DND-41 (cell line): ENCODE results near the gene NFASC.

Experiments used
- ATAC-seq: fragments of 200-7000 bp; cut with Tn5 transposase; 3 replicates; pipeline ENCODE4 v1.9.1; 2021; ENCODE audit warnings: low read depth; ENCODE audit not compliant: insufficient read depth
- DNase-seq: peaks from one replicate; pipeline ENCODE4 v3.0.0-alpha.2; 2020
- H2AFZ ChIP-seq: 2 replicates; pipeline ENCODE4 v1.6.0; 2012; ENCODE audit warnings: low read depth, low read length
- H3K27ac ChIP-seq: 2 replicates; pipeline ENCODE4 v1.5.1; 2012; ENCODE audit warnings: low read length, inconsistent platforms
- H3K27me3 ChIP-seq: fragments of 200-600 bp; sonication (generic); 2 replicates; pipeline ENCODE4 v1.6.0; 2012; ENCODE audit warnings: low read length, mild to moderate bottlenecking, inconsistent platforms; ENCODE audit not compliant: insufficient read depth, poor library complexity
- H3K36me3 ChIP-seq: 2 replicates; pipeline ENCODE4 v1.5.1; 2012; ENCODE audit warnings: low read length, inconsistent platforms; ENCODE audit not compliant: insufficient read depth
- H3K4me1 ChIP-seq: 2 replicates; pipeline ENCODE4 v1.5.1; 2012; ENCODE audit warnings: mild to moderate bottlenecking, low read length; ENCODE audit not compliant: insufficient read depth
- H3K4me2 ChIP-seq: 2 replicates; pipeline ENCODE4 v1.6.0; 2012; ENCODE audit warnings: mild to moderate bottlenecking, moderate library complexity, low read length, inconsistent platforms; ENCODE audit not compliant: insufficient read depth
- H3K4me3 ChIP-seq, 2 experiments: fragments of 200-600 bp in 1 of 2; shearing (Covaris generic) in 1 of 2; 2 replicates each; pipeline ENCODE4 v1.5.1; 2012 to 2016; ENCODE audit warnings: inconsistent platforms in 2 of 2, low read length in 2 of 2, mild to moderate bottlenecking in 2 of 2, low read depth in 1 of 2, moderate library complexity in 1 of 2
- H3K79me2 ChIP-seq: 2 replicates; pipeline ENCODE4 v1.6.0; 2012; ENCODE audit warnings: low read length, inconsistent platforms; ENCODE audit not compliant: insufficient read depth
- H3K9ac ChIP-seq: 2 replicates; pipeline ENCODE4 v1.6.0; 2012; ENCODE audit warnings: low read depth, mild to moderate bottlenecking, inconsistent platforms, low read length, moderate library complexity
- H3K9me3 ChIP-seq: 2 replicates; pipeline ENCODE4 v1.5.1; 2012; ENCODE audit warnings: low read length, moderate library complexity, mild to moderate bottlenecking, inconsistent platforms; ENCODE audit not compliant: insufficient read depth, severe bottlenecking
- H4K20me1 ChIP-seq: 2 replicates; pipeline ENCODE4 v1.6.0; 2012; ENCODE audit warnings: low read length; ENCODE audit not compliant: insufficient read depth
- CTCF ChIP-seq: IDR thresholded peaks from 2 replicates; pipeline ENCODE4 v1.5.1; 2012; ENCODE audit warnings: borderline replicate concordance, low read length, moderate library complexity, mild to moderate bottlenecking; ENCODE audit not compliant: poor library complexity, severe bottlenecking; ENCODE audit errors: extremely low read depth
- EZH2 ChIP-seq: IDR thresholded peaks from 3 replicates; pipeline ENCODE4 v1.6.1; 2012; ENCODE audit warnings: borderline replicate concordance, low read depth, mild to moderate bottlenecking, moderate library complexity, low read length, inconsistent platforms; ENCODE audit not compliant: severe bottlenecking

Gene NFASC

GRCh38 chr1:205042911-205043806 is 172.5 kb downstream of the NFASC start, which contains the start of gene CNTN2:
TSS of gene CNTN2 (plus strand) at chr1:205043212. CDS start at chr1:205053186, 9,974 bp downstream.
- no peak within 1 kb of the TSS for H3K27ac ChIP-seq
- no peaks in the 10 kb centered on the region for H3K79me2 ChIP-seq
- TF ChIP-seq EZH2 (no peak), CTCF (no peak)
- no peaks in the 10 kb centered on the region for H3K9me3 ChIP-seq
- H3K9ac ChIP-seq, result no peak within 1 kb of the TSS
- no peak for DNase-seq
- peaks cover 23% of the 10 kb centered on the region for H3K27me3 ChIP-seq
- no peaks in the 10 kb centered on the region for H3K4me1 ChIP-seq
- no peak within 1 kb of the TSS for H2AFZ ChIP-seq
- no peak within 1 kb of the TSS for H3K4me3 ChIP-seq
- no peak within 1 kb of the TSS for H3K4me2 ChIP-seq
- no peak for ATAC-seq
- no peaks in the 10 kb centered on the region for H3K36me3 ChIP-seq
- peaks cover 5% of the 10 kb centered on the region; the same call in 1 of the 2 replicates for H4K20me1 ChIP-seq

- Histone ChIP-seq H2AFZ (no peak overlapping the region), H4K20me1 (peaks cover 5% of the 10 kb centered on the region; the same call in 1 of the 2 replicates), H3K27me3 (peaks cover 23% of the 10 kb centered on the region), H3K4me1 (no peaks in the 10 kb centered on the region), H3K9me3 (no peaks in the 10 kb centered on the region), H3K27ac (no peak overlapping the region), H3K9ac (no peak overlapping the region), H3K4me2 (no peak overlapping the region), H3K4me3 (no peak overlapping the region), H3K36me3 (no peaks in the 10 kb centered on the region), H3K79me2 (no peaks in the 10 kb centered on the region)
- no peak for DNase-seq
- ATAC-seq, result no peak
- TF ChIP-seq CTCF (no peak), EZH2 (no peak)
Measured at GRCh38 chr1:205043866-205044265, 173.2 kb downstream of the NFASC start.

GRCh38 chr1:205044741-205045140 is 174.1 kb downstream of the NFASC start:
- no peak for DNase-seq
- ATAC-seq, result no peak
- Histone ChIP-seq H3K9me3 (no peaks in the 10 kb centered on the region), H3K4me2 (no peak overlapping the region), H3K27ac (no peak overlapping the region), H3K79me2 (no peaks in the 10 kb centered on the region), H3K4me3 (no peak overlapping the region), H3K9ac (no peak overlapping the region), H3K4me1 (no peaks in the 10 kb centered on the region), H3K27me3 (peaks cover 23% of the 10 kb centered on the region), H4K20me1 (peaks cover 5% of the 10 kb centered on the region; the same call in 1 of the 2 replicates), H3K36me3 (no peaks in the 10 kb centered on the region), H2AFZ (no peak overlapping the region)
- TF ChIP-seq CTCF (no peak), EZH2 (no peak)
